Panc1 (cell line): ENCODE results near the gene RSL24D1. TPM values are rescaled to one million over a fixed set of nuclear protein-coding genes. Genes with fewer than 3 reads are reported as not detected.

Source experiments
- ATAC-seq: fragments of 200-7000 bp; cut with Tn5 transposase; 2 replicates; pipeline ENCODE4 v1.9.1; 2020; ENCODE audit warnings: mild to moderate bottlenecking, moderate library complexity
- BruUV-seq: library from RNA; stranded (reverse); fragments of 400-500 nt; replicated peaks from 2 replicates; lab custom pipeline; 2021; lab: Mats Ljungman, UMichigan
- CTCF ChIA-PET: fragments of 300-600 bp; sonication (Branson Sonifier 250); formaldehyde crosslinking; loops from one replicate; lab custom pipeline; 2022; ENCODE audit warnings: antibody characterized with exemption; lab: Charles Lee
- POLR2A ChIA-PET: fragments of 300-600 bp; sonication (Branson Sonifier 250); formaldehyde crosslinking; loops from one replicate; lab custom pipeline; 2022; ENCODE audit warnings: antibody characterized with exemption; lab: Charles Lee
- DNase-seq: peaks from one replicate; pipeline ENCODE4 v3.0.0-alpha.2; 2010; ENCODE audit warnings: low read depth, low spot score
- H3K27ac ChIP-seq: 2 replicates; pipeline ENCODE4 v1.5.1; 2011; ENCODE audit warnings: mild to moderate bottlenecking, low read length, inconsistent platforms
- H3K27me3 ChIP-seq: fragments of 200-500 bp; sonication (Bioruptor generic); 2 replicates; pipeline ENCODE4 v1.6.0; 2014; ENCODE audit warnings: low read length, inconsistent platforms; ENCODE audit not compliant: control insufficient read depth, insufficient read depth
- H3K36me3 ChIP-seq: fragments of 200-500 bp; sonication (Bioruptor generic); 2 replicates; pipeline ENCODE4 v1.5.1; 2014; ENCODE audit warnings: inconsistent platforms, mild to moderate bottlenecking, low read length, moderate library complexity; ENCODE audit not compliant: control insufficient read depth, insufficient read depth
- H3K4me1 ChIP-seq: 2 replicates; pipeline ENCODE4 v1.5.1; 2011; ENCODE audit warnings: inconsistent platforms, mild to moderate bottlenecking, low read length, moderate library complexity; ENCODE audit not compliant: control insufficient read depth, insufficient read depth
- H3K4me3 ChIP-seq, 2 experiments: 2 replicates each; pipeline ENCODE4 v1.5.1; 2011 to 2012; ENCODE audit warnings: low read depth in 2 of 2, low read length in 2 of 2, mild to moderate bottlenecking in 2 of 2, inconsistent platforms in 1 of 2, moderate library complexity in 1 of 2
- H3K9me3 ChIP-seq: fragments of 200-500 bp; sonication (Bioruptor generic); 2 replicates; pipeline ENCODE4 v1.5.1; 2014; ENCODE audit warnings: low read depth, mild to moderate bottlenecking, inconsistent platforms, low read length, moderate library complexity; ENCODE audit not compliant: control insufficient read depth, insufficient read depth
- POLR2AphosphoS5 ChIP-seq: IDR thresholded peaks from 2 replicates; pipeline ENCODE4 v1.6.1; 2012; ENCODE audit warnings: mild to moderate bottlenecking, low read depth, low read length, moderate library complexity
- SIN3A ChIP-seq: IDR thresholded peaks from 2 replicates; pipeline ENCODE4 v1.6.1; 2012; ENCODE audit warnings: low read depth, mild to moderate bottlenecking, low read length, moderate library complexity, borderline replicate concordance; ENCODE audit not compliant: insufficient read depth
- TCF7L2 ChIP-seq: IDR thresholded peaks from 2 replicates; pipeline ENCODE4 v1.6.1; 2011; ENCODE audit warnings: mild to moderate bottlenecking, low read depth, low read length, inconsistent platforms
- in situ Hi-C: cut with HindIII; loops from 2 replicates; pipeline ENCODE4 v1.10.0; 2016; ENCODE audit warnings: low sequenced_read_pairs, low pct_unique_long_range_greater_than_20kb
- intact Hi-C: fragments of 100-400 bp; cut with micrococcal nuclease; formaldehyde crosslinking; loops from one replicate; pipeline ENCODE4 v1.10.0; 2022; ENCODE audit not compliant: unreplicated experiment
- total RNA-seq: library from RNA; stranded (reverse); gene quantifications from one replicate; pipeline ENCODE4 v1.2.1, GENCODE V29; 2021; ENCODE audit not compliant: unreplicated experiment
- TF ChIP-seq, protein P1 (sequence below), 2 experiments: IDR thresholded peaks; 2 replicates each; pipeline ENCODE4 v1.6.1; 2011 to 2012; ENCODE audit warnings: low read depth in 2 of 2, control low read depth in 1 of 2, low read length in 1 of 2, mild to moderate bottlenecking in 1 of 2, moderate library complexity in 1 of 2; ENCODE audit not compliant: insufficient read depth in 1 of 2
- TF ChIP-seq, protein P2 (sequence below): fragments of 450-650 bp; IDR thresholded peaks from 2 replicates; pipeline ENCODE4 v1.5.1; 2017; ENCODE audit warnings: mild to moderate bottlenecking

The RSL24D1 gene
- total RNA-seq, 1 experiment from 2014 or later = 59.8 TPM

DNA sequence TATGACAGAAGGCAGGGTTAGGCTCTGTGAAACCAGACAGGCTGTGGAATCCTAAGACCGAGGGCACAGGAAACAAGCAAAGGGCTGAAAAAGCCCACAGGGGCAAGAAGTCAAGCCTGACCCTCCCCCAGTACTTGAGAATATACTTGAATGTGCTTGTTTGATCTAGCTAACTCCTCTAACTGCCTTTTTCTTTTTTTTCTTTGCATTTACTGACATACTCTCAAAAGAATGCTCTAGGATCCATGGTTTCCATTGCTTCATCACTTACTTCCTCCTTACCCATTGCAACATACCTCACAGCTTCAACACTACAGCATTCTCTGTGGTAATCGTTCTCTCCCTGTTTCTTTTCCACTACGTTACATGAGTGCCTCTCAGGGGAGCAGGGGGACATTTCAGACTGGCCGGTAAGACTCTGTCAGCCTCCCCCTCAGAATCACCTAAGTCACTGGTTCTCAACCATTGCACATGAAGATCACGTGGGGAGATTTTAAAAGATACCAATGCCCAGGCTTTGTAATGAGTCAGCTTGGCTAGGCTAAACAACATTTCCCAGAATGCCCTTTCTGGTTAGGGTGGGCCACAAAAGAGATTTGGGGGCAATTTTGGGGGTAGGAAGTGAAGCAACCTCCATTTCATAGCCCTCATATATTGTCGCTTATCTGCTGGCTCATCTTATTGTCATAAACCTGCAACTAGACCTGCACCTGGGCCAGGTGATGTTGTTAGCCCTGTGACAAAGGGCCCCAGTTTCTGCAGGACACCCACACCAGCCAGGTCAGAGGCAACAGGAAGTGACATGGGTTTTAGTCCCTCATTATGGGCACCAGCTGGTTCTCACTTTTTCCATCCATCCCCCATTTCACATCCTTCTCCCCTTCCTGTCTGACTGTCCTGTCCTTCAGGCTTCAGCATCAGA lies 24.6 kb upstream of the RSL24D1 start:
- no peaks in the 10 kb centered on the region for H3K36me3 ChIP-seq
- TF ChIP-seq SIN3A = no peak
- TF ChIP-seq, protein P1, sequence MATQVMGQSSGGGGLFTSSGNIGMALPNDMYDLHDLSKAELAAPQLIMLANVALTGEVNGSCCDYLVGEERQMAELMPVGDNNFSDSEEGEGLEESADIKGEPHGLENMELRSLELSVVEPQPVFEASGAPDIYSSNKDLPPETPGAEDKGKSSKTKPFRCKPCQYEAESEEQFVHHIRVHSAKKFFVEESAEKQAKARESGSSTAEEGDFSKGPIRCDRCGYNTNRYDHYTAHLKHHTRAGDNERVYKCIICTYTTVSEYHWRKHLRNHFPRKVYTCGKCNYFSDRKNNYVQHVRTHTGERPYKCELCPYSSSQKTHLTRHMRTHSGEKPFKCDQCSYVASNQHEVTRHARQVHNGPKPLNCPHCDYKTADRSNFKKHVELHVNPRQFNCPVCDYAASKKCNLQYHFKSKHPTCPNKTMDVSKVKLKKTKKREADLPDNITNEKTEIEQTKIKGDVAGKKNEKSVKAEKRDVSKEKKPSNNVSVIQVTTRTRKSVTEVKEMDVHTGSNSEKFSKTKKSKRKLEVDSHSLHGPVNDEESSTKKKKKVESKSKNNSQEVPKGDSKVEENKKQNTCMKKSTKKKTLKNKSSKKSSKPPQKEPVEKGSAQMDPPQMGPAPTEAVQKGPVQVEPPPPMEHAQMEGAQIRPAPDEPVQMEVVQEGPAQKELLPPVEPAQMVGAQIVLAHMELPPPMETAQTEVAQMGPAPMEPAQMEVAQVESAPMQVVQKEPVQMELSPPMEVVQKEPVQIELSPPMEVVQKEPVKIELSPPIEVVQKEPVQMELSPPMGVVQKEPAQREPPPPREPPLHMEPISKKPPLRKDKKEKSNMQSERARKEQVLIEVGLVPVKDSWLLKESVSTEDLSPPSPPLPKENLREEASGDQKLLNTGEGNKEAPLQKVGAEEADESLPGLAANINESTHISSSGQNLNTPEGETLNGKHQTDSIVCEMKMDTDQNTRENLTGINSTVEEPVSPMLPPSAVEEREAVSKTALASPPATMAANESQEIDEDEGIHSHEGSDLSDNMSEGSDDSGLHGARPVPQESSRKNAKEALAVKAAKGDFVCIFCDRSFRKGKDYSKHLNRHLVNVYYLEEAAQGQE (IDR thresholded peaks at IDR 0.05; ENCODE audit: insufficient read depth in 1 of 2, low read depth in 2 of 2, low read length in 1 of 2) = no peak
- TF ChIP-seq, protein P2, sequence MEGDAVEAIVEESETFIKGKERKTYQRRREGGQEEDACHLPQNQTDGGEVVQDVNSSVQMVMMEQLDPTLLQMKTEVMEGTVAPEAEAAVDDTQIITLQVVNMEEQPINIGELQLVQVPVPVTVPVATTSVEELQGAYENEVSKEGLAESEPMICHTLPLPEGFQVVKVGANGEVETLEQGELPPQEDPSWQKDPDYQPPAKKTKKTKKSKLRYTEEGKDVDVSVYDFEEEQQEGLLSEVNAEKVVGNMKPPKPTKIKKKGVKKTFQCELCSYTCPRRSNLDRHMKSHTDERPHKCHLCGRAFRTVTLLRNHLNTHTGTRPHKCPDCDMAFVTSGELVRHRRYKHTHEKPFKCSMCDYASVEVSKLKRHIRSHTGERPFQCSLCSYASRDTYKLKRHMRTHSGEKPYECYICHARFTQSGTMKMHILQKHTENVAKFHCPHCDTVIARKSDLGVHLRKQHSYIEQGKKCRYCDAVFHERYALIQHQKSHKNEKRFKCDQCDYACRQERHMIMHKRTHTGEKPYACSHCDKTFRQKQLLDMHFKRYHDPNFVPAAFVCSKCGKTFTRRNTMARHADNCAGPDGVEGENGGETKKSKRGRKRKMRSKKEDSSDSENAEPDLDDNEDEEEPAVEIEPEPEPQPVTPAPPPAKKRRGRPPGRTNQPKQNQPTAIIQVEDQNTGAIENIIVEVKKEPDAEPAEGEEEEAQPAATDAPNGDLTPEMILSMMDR = no peak
- TF ChIP-seq TCF7L2 = no peak
- TF ChIP-seq POLR2AphosphoS5 = no peak
- BruUV-seq = no TSS peak
- H3K27me3 ChIP-seq = no peaks in the 10 kb centered on the region
- DNase-seq (no peak), ATAC-seq (no peak)
- H3K4me1 ChIP-seq = no peaks in the 10 kb centered on the region
- H3K4me3 ChIP-seq = no peak overlapping the region
- in situ Hi-C loops = no loop called here
- ChIA-PET POLR2A (no interaction called here), CTCF (no interaction called here)
- no peak overlapping the region for H3K27ac ChIP-seq
- H3K9me3 ChIP-seq = no peaks in the 10 kb centered on the region
- intact Hi-C loops = no loop called here

DNA sequence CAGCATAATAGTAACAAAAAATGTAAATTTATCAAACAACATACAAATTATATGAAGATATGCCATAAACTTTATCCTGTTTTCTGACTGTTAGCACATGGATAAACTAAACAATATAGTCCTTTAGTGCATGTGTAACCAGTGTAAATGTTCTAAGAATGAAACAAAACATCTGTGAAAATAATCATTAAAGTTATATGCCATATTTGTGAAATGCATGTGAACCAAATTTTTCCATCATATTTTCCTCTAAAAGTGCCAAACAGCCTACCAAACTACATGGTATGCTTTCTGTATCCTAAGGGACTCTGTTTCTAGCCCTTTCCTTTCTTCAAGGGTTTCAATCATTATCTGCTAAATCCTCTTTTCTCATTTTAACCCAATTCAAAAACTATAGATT lies 23.9 kb upstream of the RSL24D1 start:
- in situ Hi-C loops (no loop called here), intact Hi-C loops (no loop called here)
- ChIA-PET POLR2A (no interaction called here), CTCF (no interaction called here)
- DNase-seq = no peak
- TF ChIP-seq, protein P2 = no peak
- no peak for TF ChIP-seq POLR2AphosphoS5
- no peak for TF ChIP-seq TCF7L2
- TF ChIP-seq, protein P1 (IDR thresholded peaks at IDR 0.05; ENCODE audit: insufficient read depth in 1 of 2, low read depth in 2 of 2, low read length in 1 of 2) = no peak
- TF ChIP-seq SIN3A = no peak
- Histone ChIP-seq H3K27me3 (no peaks in the 10 kb centered on the region), H3K9me3 (no peaks in the 10 kb centered on the region), H3K27ac (no peak overlapping the region), H3K36me3 (no peaks in the 10 kb centered on the region), H3K4me3 (no peak overlapping the region), H3K4me1 (no peaks in the 10 kb centered on the region)
- no peak for ATAC-seq
- no TSS peak for BruUV-seq
